ENCODE measurements around the gene LRRC1.

- TF ChIP-seq, protein P1, sequence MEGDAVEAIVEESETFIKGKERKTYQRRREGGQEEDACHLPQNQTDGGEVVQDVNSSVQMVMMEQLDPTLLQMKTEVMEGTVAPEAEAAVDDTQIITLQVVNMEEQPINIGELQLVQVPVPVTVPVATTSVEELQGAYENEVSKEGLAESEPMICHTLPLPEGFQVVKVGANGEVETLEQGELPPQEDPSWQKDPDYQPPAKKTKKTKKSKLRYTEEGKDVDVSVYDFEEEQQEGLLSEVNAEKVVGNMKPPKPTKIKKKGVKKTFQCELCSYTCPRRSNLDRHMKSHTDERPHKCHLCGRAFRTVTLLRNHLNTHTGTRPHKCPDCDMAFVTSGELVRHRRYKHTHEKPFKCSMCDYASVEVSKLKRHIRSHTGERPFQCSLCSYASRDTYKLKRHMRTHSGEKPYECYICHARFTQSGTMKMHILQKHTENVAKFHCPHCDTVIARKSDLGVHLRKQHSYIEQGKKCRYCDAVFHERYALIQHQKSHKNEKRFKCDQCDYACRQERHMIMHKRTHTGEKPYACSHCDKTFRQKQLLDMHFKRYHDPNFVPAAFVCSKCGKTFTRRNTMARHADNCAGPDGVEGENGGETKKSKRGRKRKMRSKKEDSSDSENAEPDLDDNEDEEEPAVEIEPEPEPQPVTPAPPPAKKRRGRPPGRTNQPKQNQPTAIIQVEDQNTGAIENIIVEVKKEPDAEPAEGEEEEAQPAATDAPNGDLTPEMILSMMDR (IDR thresholded peaks at IDR 0.05 in 8 of 11, conservative IDR thresholded peaks at IDR 0.05 in 3 of 11) = no peak
- no peak for TF ChIP-seq POLR2AphosphoS5 (IDR thresholded peaks at IDR 0.05)
Observed at GRCh38 chr6:53934023-53934422, 139.2 kb downstream of the LRRC1 start.

Data from spleen (tissue), 7 donors.